HFFc6 (cell line): ENCODE data around the gene CDKN1B. TPM values are rescaled to one million over a fixed set of nuclear protein-coding genes. Genes with fewer than 3 reads are reported as not detected.

Experiments
- DNase-seq: peaks from one replicate; pipeline ENCODE4 v3.0.0-alpha.2; 2018
- H3K27ac Mint-ChIP-seq: 2 replicates; pipeline ENCODE4 v1.8.0; 2020; ENCODE audit warnings: mild to moderate bottlenecking, mixed read lengths
- H3K27me3 Mint-ChIP-seq: 2 replicates; pipeline ENCODE4 v1.8.0; 2021; ENCODE audit warnings: mild to moderate bottlenecking, moderate library complexity, mixed read lengths; ENCODE audit not compliant: insufficient read depth
- H3K36me3 Mint-ChIP-seq: 2 replicates; pipeline ENCODE4 v1.8.0; 2021; ENCODE audit warnings: low read depth, mixed read lengths
- H3K4me1 Mint-ChIP-seq: 2 replicates; pipeline ENCODE4 v1.8.0; 2020; ENCODE audit warnings: low read depth, mixed read lengths
- H3K4me3 Mint-ChIP-seq: 2 replicates; pipeline ENCODE4 v1.8.0; 2020; ENCODE audit warnings: mild to moderate bottlenecking, moderate library complexity, mixed read lengths
- H3K9me3 Mint-ChIP-seq: 2 replicates; pipeline ENCODE4 v1.8.0; 2020; ENCODE audit warnings: mild to moderate bottlenecking, mixed read lengths
- total RNA-seq, 6 experiments: library from RNA; stranded (reverse); fragmentation: NEBNext Ultra II Directional; extraction: Animal tissue kit (Norgen Biotek cat#: 25700); gene quantifications; 2 replicates in 1 of 6; 3 replicates in 5 of 6; pipeline ENCODE4 v1.2.3, GENCODE V29; 2021
- TF ChIP-seq, protein P1 (sequence below): fragments of 200-600 bp; sonication (generic); IDR thresholded peaks from 2 replicates; pipeline ENCODE4 v1.5.0; 2021; ENCODE audit warnings: antibody characterized with exemption, mild to moderate bottlenecking

The CDKN1B gene
- total RNA-seq, 6 experiments from 2014 or later: 22.9 to 31.4 (median 29.7) TPM

DNA sequence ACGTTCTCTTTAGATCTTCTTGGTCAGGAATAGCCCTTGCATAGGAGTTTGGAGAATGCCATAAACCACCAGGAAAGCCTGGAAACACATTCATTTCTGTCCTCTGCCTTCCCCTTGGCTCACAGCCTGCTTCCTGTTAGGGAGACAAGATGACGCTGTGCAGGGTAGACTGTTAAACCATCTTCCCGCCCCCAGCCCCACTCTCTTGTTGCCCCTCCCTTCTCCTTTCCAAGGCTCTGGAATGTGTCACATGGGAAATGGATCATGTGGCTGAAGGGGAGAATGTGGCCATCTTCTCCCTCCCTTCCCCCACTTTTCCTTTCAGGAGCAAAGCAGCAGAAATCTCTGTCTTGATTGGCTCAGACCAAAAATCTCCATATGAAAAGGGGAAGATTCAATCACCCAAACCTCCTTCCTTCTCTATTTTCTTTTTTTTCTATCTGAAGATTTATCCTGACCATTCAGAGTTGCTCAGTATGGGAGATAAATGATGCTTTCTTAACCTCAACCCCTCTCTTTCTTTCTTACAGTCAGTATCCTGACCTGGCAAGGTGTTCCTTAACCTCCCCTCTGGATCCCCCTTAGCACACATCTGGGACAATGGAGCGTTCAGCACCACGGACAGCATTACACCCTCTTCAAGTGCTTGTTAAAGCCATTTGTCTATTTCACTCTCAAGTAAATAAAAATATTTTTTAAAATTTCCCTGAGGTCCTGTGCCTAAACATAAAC lies 32.6 kb upstream of the CDKN1B start:
- Mint-ChIP-seq H3K36me3 (no peaks in the 10 kb centered on the region), H3K27ac (no peak overlapping the region), H3K27me3 (peaks cover 13% of the 10 kb centered on the region), H3K4me1 (peaks cover 14% of the 10 kb centered on the region), H3K9me3 (no peaks in the 10 kb centered on the region), H3K4me3 (no peak overlapping the region)
- TF ChIP-seq, protein P1, sequence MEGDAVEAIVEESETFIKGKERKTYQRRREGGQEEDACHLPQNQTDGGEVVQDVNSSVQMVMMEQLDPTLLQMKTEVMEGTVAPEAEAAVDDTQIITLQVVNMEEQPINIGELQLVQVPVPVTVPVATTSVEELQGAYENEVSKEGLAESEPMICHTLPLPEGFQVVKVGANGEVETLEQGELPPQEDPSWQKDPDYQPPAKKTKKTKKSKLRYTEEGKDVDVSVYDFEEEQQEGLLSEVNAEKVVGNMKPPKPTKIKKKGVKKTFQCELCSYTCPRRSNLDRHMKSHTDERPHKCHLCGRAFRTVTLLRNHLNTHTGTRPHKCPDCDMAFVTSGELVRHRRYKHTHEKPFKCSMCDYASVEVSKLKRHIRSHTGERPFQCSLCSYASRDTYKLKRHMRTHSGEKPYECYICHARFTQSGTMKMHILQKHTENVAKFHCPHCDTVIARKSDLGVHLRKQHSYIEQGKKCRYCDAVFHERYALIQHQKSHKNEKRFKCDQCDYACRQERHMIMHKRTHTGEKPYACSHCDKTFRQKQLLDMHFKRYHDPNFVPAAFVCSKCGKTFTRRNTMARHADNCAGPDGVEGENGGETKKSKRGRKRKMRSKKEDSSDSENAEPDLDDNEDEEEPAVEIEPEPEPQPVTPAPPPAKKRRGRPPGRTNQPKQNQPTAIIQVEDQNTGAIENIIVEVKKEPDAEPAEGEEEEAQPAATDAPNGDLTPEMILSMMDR: no peak
- DNase-seq: peak; percentile 19

DNA sequence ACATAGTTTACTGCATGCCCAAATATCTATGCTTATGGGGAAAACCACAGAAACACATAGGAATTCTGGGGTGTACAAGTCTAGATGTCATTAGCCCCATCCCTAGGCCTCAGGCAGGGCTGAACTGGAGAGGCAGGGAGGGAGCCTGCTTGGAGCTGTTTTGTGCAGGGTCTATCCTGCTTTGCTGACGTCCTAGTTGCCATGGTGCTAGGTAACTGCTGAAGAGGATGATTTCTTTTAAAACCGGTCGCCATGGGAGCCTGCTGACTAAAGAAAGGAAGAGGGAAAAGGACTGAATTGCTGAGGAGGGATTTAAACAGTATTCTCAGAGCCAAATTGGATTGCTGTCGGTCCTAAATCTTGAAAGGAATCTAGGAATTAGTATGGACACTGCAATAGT lies 31.9 kb upstream of the CDKN1B start:
- H3K36me3 Mint-ChIP-seq: no peaks in the 10 kb centered on the region
- H3K27me3 Mint-ChIP-seq: peaks cover 13% of the 10 kb centered on the region
- H3K4me1 Mint-ChIP-seq: peaks cover 20% of the 10 kb centered on the region
- no peak overlapping the region for H3K27ac Mint-ChIP-seq
- H3K4me3 Mint-ChIP-seq: no peak overlapping the region
- DNase-seq: no peak
- H3K9me3 Mint-ChIP-seq: no peaks in the 10 kb centered on the region
- TF ChIP-seq, protein P1: no peak

DNA sequence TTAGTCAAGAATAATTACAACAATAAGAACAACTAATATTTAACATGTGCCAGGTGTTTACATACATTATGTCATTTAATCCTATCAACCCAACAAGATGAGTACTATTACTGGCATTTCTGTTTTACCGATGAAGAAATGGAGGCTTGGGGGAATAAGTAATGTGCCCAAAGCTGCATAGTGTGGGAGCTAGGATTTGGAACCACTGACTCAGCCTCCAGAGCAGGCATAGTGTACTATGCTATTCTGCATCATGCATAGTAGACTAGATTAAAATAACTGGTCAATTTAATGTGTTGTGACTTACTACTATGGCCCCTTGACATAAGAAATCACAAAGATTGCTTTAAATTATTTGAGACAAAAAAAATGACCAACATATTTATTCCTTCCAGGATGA lies 30.7 kb upstream of the CDKN1B start:
- Mint-ChIP-seq H3K4me1 (peaks cover 20% of the 10 kb centered on the region), H3K36me3 (no peaks in the 10 kb centered on the region), H3K9me3 (no peaks in the 10 kb centered on the region), H3K27ac (no peak overlapping the region), H3K4me3 (no peak overlapping the region), H3K27me3 (peaks cover 8% of the 10 kb centered on the region)
- no peak for DNase-seq
- TF ChIP-seq, protein P1: no peak

DNA sequence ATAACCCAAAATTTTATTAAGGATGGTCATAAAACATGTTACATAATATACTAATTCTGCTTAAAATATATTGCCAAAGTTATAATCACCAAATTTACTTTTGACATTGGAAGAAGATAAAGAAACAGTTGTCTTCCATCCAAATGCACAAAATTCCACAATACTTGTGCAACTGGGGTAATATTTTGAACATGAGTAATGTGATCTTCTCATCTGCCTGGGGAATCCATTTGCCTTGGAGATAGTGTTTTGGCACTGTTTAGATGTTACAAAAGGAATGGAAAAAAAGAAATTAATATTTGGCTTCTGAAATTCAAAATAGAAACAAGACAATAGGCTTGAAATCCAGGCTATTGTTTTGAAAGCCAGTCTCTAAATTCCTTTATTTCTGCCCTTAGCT lies 30.2 kb upstream of the CDKN1B start:
- DNase-seq: peak; percentile 45
- no peak overlapping the region for H3K4me3 Mint-ChIP-seq

DNA sequence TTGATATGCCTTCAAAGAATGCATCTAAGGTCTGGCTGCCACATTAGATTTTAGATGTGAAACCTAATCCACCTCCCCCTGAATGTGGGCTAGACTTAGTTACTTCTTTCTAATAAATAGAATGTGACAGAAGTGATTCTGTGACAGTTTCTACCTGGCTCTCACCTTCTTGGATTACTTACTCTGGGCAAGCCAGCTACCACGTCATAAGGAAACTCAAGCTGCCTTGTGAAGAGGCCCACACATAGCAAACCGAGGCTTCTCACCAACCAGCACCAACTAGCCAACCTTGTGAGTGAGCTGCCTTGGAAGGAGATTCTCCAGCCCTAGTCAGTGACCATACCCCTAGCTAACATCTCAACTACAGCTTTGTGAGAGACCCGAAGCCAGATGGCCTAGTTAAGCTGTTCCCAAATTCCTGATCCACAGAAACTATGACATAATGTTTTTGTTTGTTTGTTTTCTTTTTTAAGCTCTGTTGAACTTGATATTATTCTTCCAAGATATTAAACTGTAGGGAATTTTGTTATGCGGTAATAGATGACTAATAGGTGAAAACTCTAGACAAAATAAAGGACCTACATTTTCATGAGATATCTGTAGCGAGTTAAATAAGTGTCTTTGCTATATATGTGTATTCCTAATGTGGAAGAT lies 27.4 kb upstream of the CDKN1B start:
- DNase-seq: no peak
- Mint-ChIP-seq H3K27ac (no peak overlapping the region), H3K36me3 (no peaks in the 10 kb centered on the region)

More for the DNA sequence above, 30.2 kb upstream of the CDKN1B start:
- Mint-ChIP-seq H3K4me1 (peaks cover 20% of the 10 kb centered on the region), H3K36me3 (no peaks in the 10 kb centered on the region), H3K9me3 (no peaks in the 10 kb centered on the region), H3K27ac (no peak overlapping the region), H3K27me3 (peaks cover 8% of the 10 kb centered on the region)
- TF ChIP-seq, protein P1: no peak

More for the DNA sequence above, 27.4 kb upstream of the CDKN1B start:
- Mint-ChIP-seq H3K4me1 (peaks cover 20% of the 10 kb centered on the region), H3K4me3 (no peak overlapping the region), H3K9me3 (no peaks in the 10 kb centered on the region), H3K27me3 (peaks cover 3% of the 10 kb centered on the region)
- TF ChIP-seq, protein P1: no peak
